Smooth muscle cell (in vitro differentiated cells): ENCODE data around the gene GPRIN1. TPM values are rescaled to one million over a fixed set of nuclear protein-coding genes. Genes with fewer than 3 reads are reported as not detected.

Experiments used
- DNase-seq: peaks from one replicate; lab custom pipeline; 2025; ENCODE audit not compliant: unreplicated experiment; lab: John Stamatoyannopoulos, UW
- H2AFZ ChIP-seq: fragments of 200-600 bp; sonication (generic); 2 replicates; pipeline ENCODE4 v1.6.0; 2016; ENCODE audit warnings: antibody characterized with exemption, low read depth, mild to moderate bottlenecking
- H3F3A ChIP-seq: fragments of 200-600 bp; sonication (generic); 2 replicates; pipeline ENCODE4 v1.6.0; 2017; ENCODE audit warnings: antibody characterized with exemption, low read depth
- H3K27ac ChIP-seq: fragments of 200-600 bp; sonication (generic); 2 replicates; pipeline ENCODE4 v1.5.1; 2016; ENCODE audit warnings: low read depth, mild to moderate bottlenecking
- H3K27me3 ChIP-seq: fragments of 200-600 bp; sonication (generic); 2 replicates; pipeline ENCODE4 v1.6.1; 2016; ENCODE audit warnings: low read depth, mild to moderate bottlenecking
- H3K36me3 ChIP-seq: fragments of 200-600 bp; sonication (generic); 2 replicates; pipeline ENCODE4 v1.5.1; 2016; ENCODE audit warnings: low read depth
- H3K4me1 ChIP-seq: fragments of 200-600 bp; sonication (generic); 2 replicates; pipeline ENCODE4 v1.5.1; 2016; ENCODE audit warnings: low read depth
- H3K4me2 ChIP-seq: fragments of 200-600 bp; sonication (generic); 2 replicates; pipeline ENCODE4 v1.6.0; 2016; ENCODE audit warnings: mild to moderate bottlenecking
- H3K4me3 ChIP-seq: fragments of 200-600 bp; sonication (generic); 2 replicates; pipeline ENCODE4 v1.5.1; 2016; ENCODE audit warnings: mild to moderate bottlenecking
- H3K79me2 ChIP-seq: fragments of 200-600 bp; sonication (generic); 2 replicates; pipeline ENCODE4 v1.6.0; 2016; ENCODE audit warnings: low read depth, mild to moderate bottlenecking
- H3K9ac ChIP-seq: fragments of 200-600 bp; sonication (generic); 2 replicates; pipeline ENCODE4 v1.6.0; 2016; ENCODE audit warnings: low read depth
- H3K9me3 ChIP-seq: fragments of 200-600 bp; sonication (generic); replicated peaks from 2 replicates; pipeline ENCODE4 v1.5.1; 2016; ENCODE audit warnings: low read depth
- H4K20me1 ChIP-seq: fragments of 200-600 bp; sonication (generic); 2 replicates; pipeline ENCODE4 v1.6.0; 2016; ENCODE audit warnings: low read depth
- CTCF ChIP-seq: fragments of 200-600 bp; sonication (generic); IDR thresholded peaks from 2 replicates; pipeline ENCODE4 v1.5.1; 2017; ENCODE audit warnings: borderline replicate concordance, mild to moderate bottlenecking, antibody characterized with exemption; ENCODE audit not compliant: insufficient read depth, poor library complexity, severe bottlenecking
- WGBS: methylation state at CpG from one replicate; pipeline ENCODE4 v1.1.7; 2016; ENCODE audit warnings: low lambda C conversion rate; 5-methylcytosine and 5-hydroxymethylcytosine counted together
- polyA plus RNA-seq: library from polyadenylated mRNA; unstranded; fragments of >200 nt; fragmentation: Nextera tagmentation; extraction: Ambion mirVana; gene quantifications from 2 replicates; pipeline ENCODE4 v1.2.1, GENCODE V29; 2016
- total RNA-seq: library from RNA; depleted of rRNA; stranded (reverse); fragments of >200 nt; gene quantifications from 2 replicates; pipeline ENCODE4 v1.2.3, GENCODE V29; 2014

Gene GPRIN1
- total and polyA plus RNA-seq, 2 experiments from 2014 or later = 2.1 to 3.6 TPM

- no peaks in the 10 kb centered on the region for H3F3A ChIP-seq
- WGBS = 2% methylated on average over 42 of the region's 63 CpGs
- peak within 1 kb of the TSS; percentile 95 for H3K4me2 ChIP-seq
- peak within 1 kb of the TSS; percentile 78 for H2AFZ ChIP-seq
- no peaks in the 10 kb centered on the region for H3K9me3 ChIP-seq
- peaks cover 11% of the 10 kb centered on the region for H3K4me1 ChIP-seq
- peaks cover 14% of the 10 kb centered on the region for H3K79me2 ChIP-seq
- H3K4me3 ChIP-seq = peak within 1 kb of the TSS; percentile 88
- peak within 1 kb of the TSS; percentile 79 for H3K9ac ChIP-seq
- no peak within 1 kb of the TSS for H3K27ac ChIP-seq
- TF ChIP-seq CTCF = peak; percentile 8
- peak; percentile 97 for DNase-seq
- H3K36me3 ChIP-seq = no peaks in the 10 kb centered on the region
- H3K27me3 ChIP-seq = no peaks in the 10 kb centered on the region
- peaks cover 36% of the 10 kb centered on the region for H4K20me1 ChIP-seq
Observed at GRCh38 chr5:176647030-176647842, 37.3 kb upstream of the GPRIN1 start, which contains the start of gene TSPAN17. TSS of gene TSPAN17 (plus strand) at chr5:176647484. CDS start at chr5:176647616, 132 bp downstream.

DNA sequence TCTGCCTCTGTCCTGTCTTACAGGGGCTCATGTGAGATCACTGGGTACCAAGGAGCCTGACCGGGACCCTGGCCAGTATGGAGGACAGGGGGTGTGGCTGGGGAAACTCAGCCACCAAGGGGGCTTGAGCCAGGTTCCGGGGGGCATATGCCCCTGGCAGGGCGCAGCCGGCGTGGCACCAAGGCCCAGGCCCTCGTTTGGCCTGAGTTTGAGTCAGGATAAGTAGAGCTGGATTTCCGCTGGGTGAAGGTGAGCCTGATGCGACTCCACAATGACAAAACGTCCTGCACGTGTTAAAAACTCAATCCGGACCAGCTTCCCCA is 36.7 kb upstream of the GPRIN1 start:
- Histone ChIP-seq H3K79me2 (peaks cover 14% of the 10 kb centered on the region), H3K27ac (no peak overlapping the region), H3K27me3 (no peaks in the 10 kb centered on the region), H3K9ac (no peak overlapping the region), H3K4me3 (peak overlapping the region; percentile 22), H2AFZ (peak overlapping the region; percentile 6), H3F3A (no peaks in the 10 kb centered on the region), H3K9me3 (no peaks in the 10 kb centered on the region), H3K4me1 (peaks cover 11% of the 10 kb centered on the region), H3K36me3 (no peaks in the 10 kb centered on the region), H3K4me2 (peak overlapping the region; percentile 65), H4K20me1 (peaks cover 30% of the 10 kb centered on the region)
- DNase-seq = no peak
- no peak for TF ChIP-seq CTCF
- 65% methylated on average over 11 of the region's 11 CpGs for WGBS

- no peak for TF ChIP-seq CTCF
- Histone ChIP-seq H3K79me2 (peaks cover 14% of the 10 kb centered on the region), H3K27me3 (no peaks in the 10 kb centered on the region), H3K4me1 (peaks cover 11% of the 10 kb centered on the region), H3K27ac (no peak overlapping the region), H3F3A (no peaks in the 10 kb centered on the region), H3K4me3 (no peak overlapping the region), H3K9ac (no peak overlapping the region), H3K36me3 (no peaks in the 10 kb centered on the region), H4K20me1 (peaks cover 25% of the 10 kb centered on the region), H3K4me2 (no peak overlapping the region), H3K9me3 (no peaks in the 10 kb centered on the region), H2AFZ (peak overlapping the region; percentile 6)
- 91% methylated on average over 7 of the region's 7 CpGs for whole genome bisulfite sequencing
- DNase-seq = no peak
Observed at GRCh38 chr5:176646049-176646706, 36.2 kb upstream of the GPRIN1 start.
